ENCODE results near the gene COMMD1.

The COMMD1 gene

DNA sequence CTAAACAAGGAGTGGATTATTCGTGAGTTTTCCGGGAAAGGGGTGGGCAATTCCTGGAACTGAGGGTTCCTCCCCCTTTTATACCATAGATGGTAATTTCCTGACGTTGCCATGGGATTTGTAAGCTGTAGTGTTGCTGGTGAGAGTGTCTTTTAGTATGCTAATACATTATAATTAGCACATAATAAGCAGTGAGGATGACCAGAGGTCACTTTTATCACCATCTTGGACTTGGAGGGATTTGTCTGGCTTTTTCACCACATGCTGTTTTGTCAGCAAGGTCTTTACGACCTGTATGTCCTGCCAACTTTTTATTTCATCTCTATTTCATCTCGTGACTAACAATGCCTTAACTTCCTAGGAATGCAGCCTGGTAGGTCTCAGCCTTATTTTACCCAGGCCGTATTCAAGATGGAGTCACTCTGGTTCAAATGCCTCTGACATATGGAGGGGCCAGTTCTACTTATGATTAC is 165.7 kb downstream of the COMMD1 start:
- TF ChIP-seq, protein P1, sequence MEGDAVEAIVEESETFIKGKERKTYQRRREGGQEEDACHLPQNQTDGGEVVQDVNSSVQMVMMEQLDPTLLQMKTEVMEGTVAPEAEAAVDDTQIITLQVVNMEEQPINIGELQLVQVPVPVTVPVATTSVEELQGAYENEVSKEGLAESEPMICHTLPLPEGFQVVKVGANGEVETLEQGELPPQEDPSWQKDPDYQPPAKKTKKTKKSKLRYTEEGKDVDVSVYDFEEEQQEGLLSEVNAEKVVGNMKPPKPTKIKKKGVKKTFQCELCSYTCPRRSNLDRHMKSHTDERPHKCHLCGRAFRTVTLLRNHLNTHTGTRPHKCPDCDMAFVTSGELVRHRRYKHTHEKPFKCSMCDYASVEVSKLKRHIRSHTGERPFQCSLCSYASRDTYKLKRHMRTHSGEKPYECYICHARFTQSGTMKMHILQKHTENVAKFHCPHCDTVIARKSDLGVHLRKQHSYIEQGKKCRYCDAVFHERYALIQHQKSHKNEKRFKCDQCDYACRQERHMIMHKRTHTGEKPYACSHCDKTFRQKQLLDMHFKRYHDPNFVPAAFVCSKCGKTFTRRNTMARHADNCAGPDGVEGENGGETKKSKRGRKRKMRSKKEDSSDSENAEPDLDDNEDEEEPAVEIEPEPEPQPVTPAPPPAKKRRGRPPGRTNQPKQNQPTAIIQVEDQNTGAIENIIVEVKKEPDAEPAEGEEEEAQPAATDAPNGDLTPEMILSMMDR (IDR thresholded peaks at IDR 0.05; ENCODE audit: low read depth, low read length, poor library complexity, severe bottlenecking) = no peak
- no peak for TF ChIP-seq EZH2phosphoT487 (IDR thresholded peaks at IDR 0.05; ENCODE audit: borderline replicate concordance, low read length)
- Histone ChIP-seq H3K9me3 (ENCODE audit: control insufficient read depth, insufficient read depth, low read length) (peaks cover 13% of the 10 kb centered on the region), H3K27ac (ENCODE audit: low read depth, low read length) (no peak overlapping the region), H3K4me1 (ENCODE audit: control insufficient read depth, low read length) (peaks cover 1% of the 10 kb centered on the region; the same call in 1 of the 2 replicates), H3K27me3 (ENCODE audit: control insufficient read depth, low read length) (no peaks in the 10 kb centered on the region), H3K9me2 (replicated peaks; ENCODE audit: control insufficient read depth, low read length) (no peaks in the 10 kb centered on the region), H3K4me3 (ENCODE audit: low read length) (no peak overlapping the region), H3K4me2 (ENCODE audit: low read length) (no peak overlapping the region), H3K79me2 (ENCODE audit: control insufficient read depth, low read length) (no peaks in the 10 kb centered on the region), H4K20me1 (ENCODE audit: control insufficient read depth, insufficient read depth, low read depth, low read length) (no peaks in the 10 kb centered on the region), H3F3A (ENCODE audit: control insufficient read depth, insufficient read depth) (no peaks in the 10 kb centered on the region), H3K36me3 (ENCODE audit: control insufficient read depth, low read length) (no peaks in the 10 kb centered on the region)

DNA sequence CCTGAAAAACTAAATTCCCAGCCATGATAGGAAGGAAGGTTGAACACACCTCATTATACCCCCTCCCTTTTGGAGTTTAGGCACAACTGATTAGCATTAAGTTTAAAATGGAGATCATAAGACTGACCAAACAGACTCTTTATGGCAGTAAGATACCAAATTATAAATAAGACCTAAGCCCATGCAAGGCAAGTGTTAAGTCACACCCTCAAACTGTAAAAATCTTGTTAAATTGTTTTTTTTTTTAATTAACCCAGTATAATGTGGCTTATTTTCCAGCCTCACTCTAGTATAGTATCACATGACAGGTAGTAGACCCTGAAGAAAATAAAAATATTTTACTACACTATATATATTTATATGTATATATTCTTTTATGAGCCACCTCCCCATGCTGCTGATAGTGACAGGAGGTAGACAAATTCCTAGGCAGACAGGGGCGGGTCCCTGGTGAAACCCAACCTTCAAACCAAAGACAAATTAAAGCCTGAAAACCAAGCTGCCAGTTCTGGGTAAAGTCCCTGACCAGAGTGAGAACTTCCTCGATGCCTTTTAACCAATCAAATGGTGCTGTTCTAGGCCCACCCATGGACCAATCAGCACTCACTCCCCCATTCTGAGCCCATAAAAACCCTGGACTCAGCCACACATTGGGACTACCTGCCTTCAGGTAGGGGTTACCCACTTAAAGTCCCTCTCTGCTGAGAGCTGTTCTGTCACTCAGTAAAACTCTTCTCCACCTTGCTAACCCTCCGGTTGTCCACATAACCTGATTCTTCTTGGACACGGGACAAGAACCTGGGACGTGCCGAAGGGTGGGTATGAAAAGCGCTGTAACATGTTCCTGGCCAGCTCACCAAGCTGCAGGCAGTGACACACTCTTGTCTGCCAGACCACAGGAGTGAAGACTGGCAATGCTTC is 166.5 kb downstream of the COMMD1 start:
- H3K4me3 ChIP-seq (ENCODE audit: low read length) = no peak overlapping the region
- TF ChIP-seq, protein P1 (IDR thresholded peaks at IDR 0.05; ENCODE audit: low read depth, low read length, poor library complexity, severe bottlenecking) = no peak
- no peak for TF ChIP-seq EZH2phosphoT487 (IDR thresholded peaks at IDR 0.05; ENCODE audit: borderline replicate concordance, low read length)

DNA sequence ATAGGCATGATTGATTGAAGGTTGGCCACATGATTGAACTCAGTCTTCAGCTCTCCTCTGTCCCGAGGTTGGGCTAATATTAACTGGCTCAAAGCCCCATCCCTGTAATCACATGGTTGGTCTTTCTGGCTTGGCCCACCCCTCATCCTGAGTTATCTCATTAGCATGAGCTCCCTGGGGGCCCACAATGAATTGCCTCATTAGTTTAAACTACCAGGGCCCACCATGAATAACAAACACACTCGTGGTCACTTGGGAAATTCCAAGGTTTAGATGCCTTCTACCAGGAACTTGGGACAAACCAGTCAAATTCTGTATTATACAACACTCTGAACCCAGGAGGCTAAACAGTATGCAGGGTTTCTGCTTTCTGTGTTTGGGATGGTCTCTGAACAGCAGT is 168.8 kb downstream of the COMMD1 start:
- no peaks in the 10 kb centered on the region for H4K20me1 ChIP-seq (ENCODE audit: control insufficient read depth, insufficient read depth, low read depth, low read length)
- no peaks in the 10 kb centered on the region for H3K79me2 ChIP-seq (ENCODE audit: control insufficient read depth, low read length)
- no peaks in the 10 kb centered on the region for H3K9me2 ChIP-seq (replicated peaks; ENCODE audit: control insufficient read depth, low read length)
- H3K4me2 ChIP-seq (ENCODE audit: low read length) = no peak overlapping the region
- TF ChIP-seq EZH2phosphoT487 (IDR thresholded peaks at IDR 0.05; ENCODE audit: borderline replicate concordance, low read length) = no peak
- TF ChIP-seq, protein P1 (IDR thresholded peaks at IDR 0.05; ENCODE audit: low read depth, low read length, poor library complexity, severe bottlenecking) = no peak
- H3K9me3 ChIP-seq (ENCODE audit: control insufficient read depth, insufficient read depth, low read length) = peaks cover 13% of the 10 kb centered on the region
- no peak overlapping the region for H3K27ac ChIP-seq (ENCODE audit: low read depth, low read length)
- H3F3A ChIP-seq (ENCODE audit: control insufficient read depth, insufficient read depth) = no peaks in the 10 kb centered on the region
- H3K36me3 ChIP-seq (ENCODE audit: control insufficient read depth, low read length) = no peaks in the 10 kb centered on the region
- no peaks in the 10 kb centered on the region for H3K4me1 ChIP-seq (ENCODE audit: control insufficient read depth, low read length)
- no peak overlapping the region for H3K4me3 ChIP-seq (ENCODE audit: low read length)
- no peaks in the 10 kb centered on the region for H3K27me3 ChIP-seq (ENCODE audit: control insufficient read depth, low read length)

More for the DNA sequence above, 166.5 kb downstream of the COMMD1 start:
- no peaks in the 10 kb centered on the region for H3K79me2 ChIP-seq (ENCODE audit: control insufficient read depth, low read length)
- no peaks in the 10 kb centered on the region for H3F3A ChIP-seq (ENCODE audit: control insufficient read depth, insufficient read depth)
- H3K4me1 ChIP-seq (ENCODE audit: control insufficient read depth, low read length) = no peaks in the 10 kb centered on the region
- H3K9me2 ChIP-seq (replicated peaks; ENCODE audit: control insufficient read depth, low read length) = no peaks in the 10 kb centered on the region
- H3K27ac ChIP-seq (ENCODE audit: low read depth, low read length) = no peak overlapping the region
- no peaks in the 10 kb centered on the region for H4K20me1 ChIP-seq (ENCODE audit: control insufficient read depth, insufficient read depth, low read depth, low read length)
- H3K4me2 ChIP-seq (ENCODE audit: low read length) = no peak overlapping the region
- H3K9me3 ChIP-seq (ENCODE audit: control insufficient read depth, insufficient read depth, low read length) = peaks cover 13% of the 10 kb centered on the region
- H3K36me3 ChIP-seq (ENCODE audit: control insufficient read depth, low read length) = no peaks in the 10 kb centered on the region
- H3K27me3 ChIP-seq (ENCODE audit: control insufficient read depth, low read length) = no peaks in the 10 kb centered on the region

All from DOHH2 (cell line).